ENCODE measurements around the gene RHEB. TPM values are rescaled to one million over a fixed set of nuclear protein-coding genes. Genes with fewer than 3 reads are reported as not detected.

The RHEB gene
- total RNA-seq, 1 experiment from 2014 or later, result 156 TPM

DNA sequence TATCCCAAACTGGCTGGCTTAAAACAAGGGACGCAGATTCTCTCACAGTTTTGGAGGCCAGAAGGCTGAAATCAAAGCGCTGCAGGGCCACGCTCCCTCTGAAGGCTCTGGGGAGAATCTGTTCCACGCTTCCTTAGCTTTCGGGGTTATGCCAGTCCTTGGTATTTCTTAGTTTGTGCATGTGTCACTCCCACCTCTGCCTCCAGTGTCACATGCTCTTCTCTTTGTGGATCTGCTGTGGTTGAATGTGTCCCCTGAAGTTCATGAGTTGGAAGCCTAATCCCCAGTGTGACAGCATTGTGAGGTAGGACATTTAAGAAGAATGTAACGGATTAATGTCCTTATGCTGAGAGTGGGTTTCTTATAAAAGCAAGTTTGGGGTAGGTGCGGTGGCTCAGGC lies 29.4 kb upstream of the RHEB start:
- peaks cover 3% of the 10 kb centered on the region for H3K27me3 Mint-ChIP-seq (ENCODE audit: insufficient read depth, unreplicated experiment)
- POLR2A ChIA-PET, result no interaction called here

DNA sequence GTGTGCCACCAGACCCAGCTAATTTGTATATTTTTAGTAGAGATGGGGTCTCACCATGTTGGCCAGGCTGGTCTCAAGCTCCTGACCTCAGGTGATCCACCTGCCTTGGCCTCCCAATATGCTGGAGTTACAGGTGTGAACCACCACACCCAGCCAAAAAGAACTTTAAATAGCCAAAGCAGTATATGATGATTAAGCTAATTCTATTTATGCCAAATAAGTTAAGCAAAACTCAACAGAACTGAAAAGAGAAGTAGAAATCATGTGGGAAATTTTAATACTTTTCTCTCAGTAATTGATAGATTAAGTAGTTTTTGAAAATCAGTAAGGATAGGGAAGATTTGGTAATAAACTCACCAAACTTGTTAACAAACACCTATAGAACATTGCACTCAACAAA lies 24.5 kb upstream of the RHEB start:
- H3K4me1 Mint-ChIP-seq (ENCODE audit: low read depth, unreplicated experiment), result no peaks in the 10 kb centered on the region
- H3K4me3 ChIP-seq (ENCODE audit: low read depth, low read length), result no peak overlapping the region
- BruUV-seq (replicated peaks), result no TSS peak

More for the DNA sequence above, 29.4 kb upstream of the RHEB start:
- CTCF ChIA-PET, result no interaction called here
- Histone ChIP-seq H3K27me3 (replicated peaks; ENCODE audit: control insufficient read depth, insufficient read depth, low read length) (no peaks in the 10 kb centered on the region), H3K36me3 (ENCODE audit: control insufficient read depth, insufficient read depth, low read length) (no peaks in the 10 kb centered on the region), H3K9me3 (no peaks in the 10 kb centered on the region), H3K4me3 (ENCODE audit: low read depth, low read length) (no peak overlapping the region), H3K4me1 (0 out of 2 replicates have a peak, but pooled peaks cover 6% of the 10 kb centered on the region)
- H3K9me3 Mint-ChIP-seq (ENCODE audit: unreplicated experiment), result no peaks in the 10 kb centered on the region
- no TSS peak for BruUV-seq (replicated peaks)
- H3K27ac Mint-ChIP-seq (ENCODE audit: unreplicated experiment), result no peak overlapping the region
- H3K4me3 Mint-ChIP-seq (ENCODE audit: unreplicated experiment), result no peak overlapping the region
- TF ChIP-seq CTCF (IDR thresholded peaks at IDR 0.05; ENCODE audit: insufficient read depth in 1 of 2, low read depth in 1 of 2, low read length in 1 of 2, severe bottlenecking in 1 of 2, unreplicated experiment in 1 of 2), result no peak
- intact Hi-C loops (cut with micrococcal nuclease; ENCODE audit: unreplicated experiment), result no loop called here
- H3K36me3 Mint-ChIP-seq (ENCODE audit: insufficient read depth, unreplicated experiment), result no peaks in the 10 kb centered on the region
- H3K4me1 Mint-ChIP-seq (ENCODE audit: low read depth, unreplicated experiment), result peaks cover 16% of the 10 kb centered on the region
- DNase-seq, result no peak

DNA sequence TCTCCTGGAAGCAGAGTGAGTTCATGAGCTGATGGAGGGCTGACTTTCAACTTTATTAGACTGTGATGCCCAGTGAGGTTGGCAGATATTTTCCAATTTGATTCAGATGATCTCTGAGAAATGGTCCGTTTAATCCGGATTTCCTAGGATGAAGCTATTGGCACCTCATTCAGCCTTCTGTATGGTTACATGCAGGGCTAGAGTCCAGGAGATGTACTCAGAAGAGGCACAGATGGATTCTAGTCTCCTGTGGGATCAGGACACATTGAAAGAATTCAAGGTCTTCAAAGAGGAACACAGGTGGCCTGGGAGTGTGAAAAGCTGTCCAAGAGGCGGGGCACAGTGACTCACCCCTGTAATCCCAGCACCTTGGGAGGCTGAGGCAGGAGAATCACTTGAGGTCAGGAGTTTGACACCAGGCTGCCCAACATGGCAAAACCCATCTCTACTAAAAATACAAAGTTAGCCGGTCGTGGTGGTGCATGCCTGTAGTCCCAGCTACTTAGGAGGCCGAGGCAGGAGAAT lies 23.0 kb upstream of the RHEB start:
- no peaks in the 10 kb centered on the region for H3K9me3 Mint-ChIP-seq (ENCODE audit: unreplicated experiment)
- no peaks in the 10 kb centered on the region for H3K4me1 Mint-ChIP-seq (ENCODE audit: low read depth, unreplicated experiment)
- Histone ChIP-seq H3K9me3 (no peaks in the 10 kb centered on the region), H3K36me3 (ENCODE audit: control insufficient read depth, insufficient read depth, low read length) (no peaks in the 10 kb centered on the region), H3K4me1 (no peaks in the 10 kb centered on the region), H3K27me3 (replicated peaks; ENCODE audit: control insufficient read depth, insufficient read depth, low read length) (no peaks in the 10 kb centered on the region), H3K4me3 (ENCODE audit: low read depth, low read length) (no peak overlapping the region)
- H3K27me3 Mint-ChIP-seq (ENCODE audit: insufficient read depth, unreplicated experiment), result peaks cover 3% of the 10 kb centered on the region
- no peak overlapping the region for H3K27ac Mint-ChIP-seq (ENCODE audit: unreplicated experiment)
- ChIA-PET POLR2A (no interaction called here), CTCF (no interaction called here)
- intact Hi-C loops (cut with micrococcal nuclease; ENCODE audit: unreplicated experiment), result no loop called here
- DNase-seq, result no peak
- no TSS peak for BruUV-seq (replicated peaks)
- no peak for TF ChIP-seq CTCF (IDR thresholded peaks at IDR 0.05; ENCODE audit: insufficient read depth in 1 of 2, low read depth in 1 of 2, low read length in 1 of 2, severe bottlenecking in 1 of 2, unreplicated experiment in 1 of 2)
- H3K4me3 Mint-ChIP-seq (ENCODE audit: unreplicated experiment), result no peak overlapping the region
- H3K36me3 Mint-ChIP-seq (ENCODE audit: insufficient read depth, unreplicated experiment), result peaks cover 5% of the 10 kb centered on the region

More for the DNA sequence above, 24.5 kb upstream of the RHEB start:
- Mint-ChIP-seq H3K36me3 (ENCODE audit: insufficient read depth, unreplicated experiment) (peaks cover 2% of the 10 kb centered on the region), H3K27ac (ENCODE audit: unreplicated experiment) (no peak overlapping the region), H3K9me3 (ENCODE audit: unreplicated experiment) (no peaks in the 10 kb centered on the region), H3K27me3 (ENCODE audit: insufficient read depth, unreplicated experiment) (peaks cover 3% of the 10 kb centered on the region), H3K4me3 (ENCODE audit: unreplicated experiment) (no peak overlapping the region)
- ChIA-PET POLR2A (no interaction called here), CTCF (no interaction called here)
- no peak for DNase-seq
- no peaks in the 10 kb centered on the region for H3K9me3 ChIP-seq
- no peaks in the 10 kb centered on the region for H3K4me1 ChIP-seq
- no peak for TF ChIP-seq CTCF (IDR thresholded peaks at IDR 0.05; ENCODE audit: insufficient read depth in 1 of 2, low read depth in 1 of 2, low read length in 1 of 2, severe bottlenecking in 1 of 2, unreplicated experiment in 1 of 2)
- intact Hi-C loops (cut with micrococcal nuclease; ENCODE audit: unreplicated experiment), result no loop called here
- no peaks in the 10 kb centered on the region for H3K27me3 ChIP-seq (replicated peaks; ENCODE audit: control insufficient read depth, insufficient read depth, low read length)
- H3K36me3 ChIP-seq (ENCODE audit: control insufficient read depth, insufficient read depth, low read length), result no peaks in the 10 kb centered on the region

Data from Caco-2 (cell line).